DOHH2 (cell line): ENCODE measurements around the gene ZFYVE27.

Experiments
- H3F3A ChIP-seq: fragments of 200-600 bp; sonication (generic), shearing (Covaris generic); 2 replicates; pipeline ENCODE4 v1.6.0; 2016; ENCODE audit warnings: antibody characterized with exemption, mild to moderate bottlenecking; ENCODE audit not compliant: control insufficient read depth, insufficient read depth
- H3K27ac ChIP-seq: fragments of 200-600 bp; sonication (generic); 2 replicates; pipeline ENCODE4 v1.5.1; 2014; ENCODE audit warnings: low read depth, mild to moderate bottlenecking, low read length, moderate library complexity
- H3K27me3 ChIP-seq: fragments of 200-600 bp; sonication (generic); 2 replicates; pipeline ENCODE4 v1.6.1; 2014; ENCODE audit warnings: mild to moderate bottlenecking, low read length, mixed read lengths; ENCODE audit not compliant: control insufficient read depth
- H3K36me3 ChIP-seq: fragments of 200-600 bp; sonication (generic); 2 replicates; pipeline ENCODE4 v1.6.1; 2014; ENCODE audit warnings: mild to moderate bottlenecking, low read length, moderate library complexity, mixed read lengths; ENCODE audit not compliant: control insufficient read depth
- H3K4me1 ChIP-seq: fragments of 200-600 bp; sonication (generic); 2 replicates; pipeline ENCODE4 v1.6.1; 2014; ENCODE audit warnings: mild to moderate bottlenecking, low read length, mixed read lengths; ENCODE audit not compliant: control insufficient read depth
- H3K4me2 ChIP-seq: fragments of 200-600 bp; sonication (generic); 2 replicates; pipeline ENCODE4 v1.6.0; 2014; ENCODE audit warnings: mild to moderate bottlenecking, low read length, moderate library complexity
- H3K4me3 ChIP-seq: fragments of 200-600 bp; sonication (generic); 2 replicates; pipeline ENCODE4 v1.5.1; 2014; ENCODE audit warnings: mild to moderate bottlenecking, low read length, mixed read lengths
- H3K79me2 ChIP-seq: fragments of 200-600 bp; sonication (generic); 2 replicates; pipeline ENCODE4 v1.6.1; 2014; ENCODE audit warnings: mild to moderate bottlenecking, low read length, mixed read lengths; ENCODE audit not compliant: control insufficient read depth
- H3K9me2 ChIP-seq: fragments of 200-600 bp; sonication (generic); replicated peaks from 2 replicates; pipeline ENCODE4 v1.6.1; 2014; ENCODE audit warnings: mild to moderate bottlenecking, low read length, mixed read lengths; ENCODE audit not compliant: control insufficient read depth
- H3K9me3 ChIP-seq: fragments of 200-600 bp; sonication (generic); 2 replicates; pipeline ENCODE4 v1.6.1; 2014; ENCODE audit warnings: antibody characterized with exemption, low read length, mixed read lengths; ENCODE audit not compliant: control insufficient read depth, insufficient read depth
- H4K20me1 ChIP-seq: fragments of 200-600 bp; sonication (generic); 2 replicates; pipeline ENCODE4 v1.6.0; 2014; ENCODE audit warnings: low read depth, mild to moderate bottlenecking, antibody characterized with exemption, low read length, moderate library complexity; ENCODE audit not compliant: control insufficient read depth, insufficient read depth
- EZH2phosphoT487 ChIP-seq: fragments of 200-600 bp; sonication (generic); IDR thresholded peaks from 2 replicates; pipeline ENCODE4 v1.6.1; 2017; ENCODE audit warnings: borderline replicate concordance, mild to moderate bottlenecking, antibody characterized with exemption, low read length, moderate library complexity, mixed read lengths
- TF ChIP-seq, protein P1 (sequence below): fragments of 200-600 bp; sonication (generic); IDR thresholded peaks from one replicate; pipeline ENCODE4 v1.5.1; 2014; ENCODE audit warnings: antibody characterized with exemption, mild to moderate bottlenecking, low read depth, low read length; ENCODE audit not compliant: poor library complexity, severe bottlenecking

The ZFYVE27 gene

DNA sequence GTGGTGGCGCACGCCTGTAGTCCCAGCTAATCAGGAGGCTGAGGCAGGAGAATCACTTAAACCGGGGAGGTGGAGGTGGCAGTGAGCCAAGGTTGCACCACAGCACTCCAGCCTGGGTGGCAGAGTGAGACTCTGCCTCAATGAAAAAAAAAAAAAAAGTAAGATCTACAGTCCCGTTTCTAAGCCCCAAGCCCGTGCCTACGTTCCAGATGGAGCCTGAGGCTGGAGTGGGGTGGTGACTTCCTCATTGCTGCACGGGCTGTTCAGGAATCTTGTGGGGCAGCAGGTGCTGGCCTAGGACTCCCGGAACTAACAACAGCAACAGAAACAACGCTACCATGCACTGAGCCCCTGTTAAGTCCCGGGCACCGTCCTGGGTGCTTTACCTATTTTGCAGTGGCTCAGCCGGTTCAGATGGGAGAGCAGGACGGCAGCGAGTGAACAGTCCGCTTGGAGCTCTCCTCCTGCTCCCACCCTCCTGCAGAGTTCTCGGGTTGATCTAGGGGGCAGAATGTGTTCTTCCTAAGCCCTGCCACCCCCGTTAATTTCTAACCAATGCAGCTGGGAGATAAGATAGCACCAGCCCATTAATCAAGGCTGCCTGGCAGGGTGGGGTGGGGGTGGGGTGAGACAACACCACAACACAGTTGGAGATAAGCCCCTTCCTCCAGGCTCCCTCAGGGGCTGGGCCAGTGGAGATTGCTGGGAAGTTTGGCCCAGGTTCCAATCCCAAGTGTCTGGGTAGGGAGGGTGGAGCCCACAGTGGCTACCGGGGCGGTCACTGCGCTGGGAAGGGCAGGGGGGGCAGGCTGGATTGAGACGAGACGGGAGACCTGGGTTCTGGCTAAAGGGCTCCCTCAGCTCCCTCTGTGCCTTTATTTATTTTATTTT lies 51.9 kb downstream of the ZFYVE27 start:
- no peak overlapping the region for H3K4me3 ChIP-seq
- no peaks in the 10 kb centered on the region for H4K20me1 ChIP-seq
- H3K4me2 ChIP-seq, result no peak overlapping the region
- TF ChIP-seq EZH2phosphoT487, result no peak
- TF ChIP-seq, protein P1, sequence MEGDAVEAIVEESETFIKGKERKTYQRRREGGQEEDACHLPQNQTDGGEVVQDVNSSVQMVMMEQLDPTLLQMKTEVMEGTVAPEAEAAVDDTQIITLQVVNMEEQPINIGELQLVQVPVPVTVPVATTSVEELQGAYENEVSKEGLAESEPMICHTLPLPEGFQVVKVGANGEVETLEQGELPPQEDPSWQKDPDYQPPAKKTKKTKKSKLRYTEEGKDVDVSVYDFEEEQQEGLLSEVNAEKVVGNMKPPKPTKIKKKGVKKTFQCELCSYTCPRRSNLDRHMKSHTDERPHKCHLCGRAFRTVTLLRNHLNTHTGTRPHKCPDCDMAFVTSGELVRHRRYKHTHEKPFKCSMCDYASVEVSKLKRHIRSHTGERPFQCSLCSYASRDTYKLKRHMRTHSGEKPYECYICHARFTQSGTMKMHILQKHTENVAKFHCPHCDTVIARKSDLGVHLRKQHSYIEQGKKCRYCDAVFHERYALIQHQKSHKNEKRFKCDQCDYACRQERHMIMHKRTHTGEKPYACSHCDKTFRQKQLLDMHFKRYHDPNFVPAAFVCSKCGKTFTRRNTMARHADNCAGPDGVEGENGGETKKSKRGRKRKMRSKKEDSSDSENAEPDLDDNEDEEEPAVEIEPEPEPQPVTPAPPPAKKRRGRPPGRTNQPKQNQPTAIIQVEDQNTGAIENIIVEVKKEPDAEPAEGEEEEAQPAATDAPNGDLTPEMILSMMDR, result no peak
- no peaks in the 10 kb centered on the region for H3K36me3 ChIP-seq
- H3K27me3 ChIP-seq, result no peaks in the 10 kb centered on the region; the same call in 1 of the 2 replicates
- no peaks in the 10 kb centered on the region for H3K79me2 ChIP-seq
- no peaks in the 10 kb centered on the region for H3K9me3 ChIP-seq
- H3K27ac ChIP-seq, result no peak overlapping the region
- no peaks in the 10 kb centered on the region for H3K4me1 ChIP-seq
- no peaks in the 10 kb centered on the region for H3K9me2 ChIP-seq
- H3F3A ChIP-seq, result no peaks in the 10 kb centered on the region

GRCh38 chr10:97789770-97790397 lies 53.0 kb downstream of the ZFYVE27 start:
- TF ChIP-seq, protein P1, result no peak
- no peak for TF ChIP-seq EZH2phosphoT487
- no peaks in the 10 kb centered on the region for H4K20me1 ChIP-seq
- H3K9me3 ChIP-seq, result no peaks in the 10 kb centered on the region
- no peaks in the 10 kb centered on the region for H3K79me2 ChIP-seq
- no peak overlapping the region for H3K4me2 ChIP-seq
- no peak overlapping the region for H3K4me3 ChIP-seq
- no peak overlapping the region for H3K27ac ChIP-seq
- no peaks in the 10 kb centered on the region for H3F3A ChIP-seq
- no peaks in the 10 kb centered on the region for H3K4me1 ChIP-seq
- no peaks in the 10 kb centered on the region for H3K36me3 ChIP-seq
- H3K27me3 ChIP-seq, result no peaks in the 10 kb centered on the region; the same call in 1 of the 2 replicates
- no peaks in the 10 kb centered on the region for H3K9me2 ChIP-seq

DNA sequence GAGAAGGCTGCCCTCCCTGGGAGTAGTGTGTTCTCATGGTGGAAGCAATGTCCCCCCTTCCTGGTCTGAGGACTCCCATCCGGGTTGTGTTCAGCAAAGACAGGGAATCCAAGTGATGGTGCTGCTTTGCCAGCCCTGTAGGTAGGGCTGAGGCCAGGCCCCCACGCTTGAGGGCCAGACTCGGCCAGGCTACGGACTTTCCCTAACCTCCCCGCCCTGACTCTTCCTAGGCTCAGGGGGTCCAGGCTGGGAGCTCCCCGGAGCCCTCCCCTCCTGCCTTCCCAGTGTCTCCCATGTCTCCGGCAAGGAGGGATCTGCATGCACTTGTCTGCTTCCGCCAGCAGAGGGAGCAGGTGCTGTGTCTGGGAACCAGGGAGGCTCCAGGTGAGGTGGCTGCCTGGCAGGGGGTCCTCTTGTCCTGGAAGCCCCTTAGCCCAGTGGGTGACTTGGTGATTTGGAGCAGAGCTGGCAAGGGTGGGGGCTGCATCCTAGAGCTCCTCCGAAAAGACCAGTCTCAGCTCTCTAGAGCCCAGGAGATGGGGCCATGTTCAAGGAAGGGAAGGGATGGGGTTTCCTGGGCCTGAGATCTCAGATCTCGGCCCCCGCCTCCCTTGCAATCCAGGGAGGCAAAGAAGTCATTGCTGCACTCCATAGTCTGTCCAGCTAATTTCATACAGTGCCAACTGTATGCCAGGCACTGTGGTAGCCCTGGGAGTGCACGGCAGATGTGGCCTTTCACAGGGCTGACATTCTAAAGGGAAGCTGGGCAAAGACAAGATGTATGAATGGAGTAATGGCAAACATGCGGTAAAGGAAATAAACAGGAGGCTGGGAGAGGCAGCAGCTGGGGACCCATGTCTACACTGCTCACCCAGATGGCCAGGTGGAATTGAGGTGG lies 55.1 kb downstream of the ZFYVE27 start:
- Histone ChIP-seq H3K4me2 (no peak overlapping the region), H3K36me3 (no peaks in the 10 kb centered on the region), H3K27me3 (no peaks in the 10 kb centered on the region; the same call in 1 of the 2 replicates), H3K9me3 (no peaks in the 10 kb centered on the region), H3K9me2 (no peaks in the 10 kb centered on the region), H3K27ac (no peak overlapping the region), H3K79me2 (no peaks in the 10 kb centered on the region), H3K4me3 (no peak overlapping the region), H4K20me1 (no peaks in the 10 kb centered on the region), H3K4me1 (no peaks in the 10 kb centered on the region), H3F3A (no peaks in the 10 kb centered on the region)
- TF ChIP-seq, protein P1, result peak; percentile 96
- TF ChIP-seq EZH2phosphoT487, result no peak
